ENCODE measurements around the gene CCPG1. TPM values are rescaled to one million over a fixed set of nuclear protein-coding genes. Genes with fewer than 3 reads are reported as not detected.
"Not testable (repeated sequence)": the region's sequence is repeated elsewhere in the genome, so short reads cannot be mapped to it uniquely, and the experiment has no call there.

Gene CCPG1
- polyA plus RNA-seq, 1 experiment = 43.7 TPM

DNA sequence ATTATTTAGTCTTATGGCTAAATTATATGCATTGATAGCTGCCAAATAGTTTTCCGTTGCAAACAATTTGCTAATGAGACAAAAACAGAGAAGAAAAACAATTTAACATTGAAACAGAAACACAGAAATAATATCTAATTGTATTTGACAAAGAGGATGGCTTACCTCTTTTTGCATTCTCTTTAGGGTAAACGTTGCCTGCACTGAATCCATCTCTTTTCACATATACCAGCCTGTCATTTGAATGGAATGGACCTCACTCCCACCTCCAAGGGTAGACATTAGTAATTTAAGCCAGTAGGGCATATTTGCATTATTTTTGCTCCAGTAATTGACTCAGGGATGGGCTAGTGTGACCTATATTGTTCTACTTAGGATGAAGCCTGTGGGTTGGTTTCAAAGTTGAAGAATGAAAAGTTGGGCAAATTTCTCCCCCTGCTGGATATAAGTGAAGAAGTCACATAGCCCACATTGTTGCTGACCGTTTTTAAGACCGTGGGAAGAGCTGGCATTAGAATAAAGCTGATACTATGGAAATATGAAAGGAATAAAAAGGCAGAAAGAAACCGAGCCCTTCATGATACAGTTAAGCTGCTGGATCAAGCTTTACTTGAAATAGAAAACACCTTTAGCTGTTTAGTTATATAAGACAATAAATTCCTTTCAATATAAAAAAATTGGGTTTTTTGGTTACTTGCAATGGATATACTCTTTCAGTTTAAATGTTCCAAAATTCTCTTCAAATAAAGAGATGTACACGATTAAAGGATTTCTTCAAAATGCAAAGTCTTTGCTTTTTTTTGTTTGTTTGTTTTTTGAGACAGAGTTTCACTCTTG, 27.0 kb upstream of the CCPG1 start:
- Histone ChIP-seq H3K4me3 (ENCODE audit: low read depth, low read length) (no peak overlapping the region), H3K9me3 (ENCODE audit: control insufficient read depth, insufficient read depth, low read length) (no peaks in the 10 kb centered on the region; the same call in 1 of the 2 replicates), H3K27ac (ENCODE audit: low read depth, low read length) (no peak overlapping the region), H3K27me3 (ENCODE audit: control insufficient read depth, insufficient read depth, low read length) (no peaks in the 10 kb centered on the region)
- TF ChIP-seq, protein P1, sequence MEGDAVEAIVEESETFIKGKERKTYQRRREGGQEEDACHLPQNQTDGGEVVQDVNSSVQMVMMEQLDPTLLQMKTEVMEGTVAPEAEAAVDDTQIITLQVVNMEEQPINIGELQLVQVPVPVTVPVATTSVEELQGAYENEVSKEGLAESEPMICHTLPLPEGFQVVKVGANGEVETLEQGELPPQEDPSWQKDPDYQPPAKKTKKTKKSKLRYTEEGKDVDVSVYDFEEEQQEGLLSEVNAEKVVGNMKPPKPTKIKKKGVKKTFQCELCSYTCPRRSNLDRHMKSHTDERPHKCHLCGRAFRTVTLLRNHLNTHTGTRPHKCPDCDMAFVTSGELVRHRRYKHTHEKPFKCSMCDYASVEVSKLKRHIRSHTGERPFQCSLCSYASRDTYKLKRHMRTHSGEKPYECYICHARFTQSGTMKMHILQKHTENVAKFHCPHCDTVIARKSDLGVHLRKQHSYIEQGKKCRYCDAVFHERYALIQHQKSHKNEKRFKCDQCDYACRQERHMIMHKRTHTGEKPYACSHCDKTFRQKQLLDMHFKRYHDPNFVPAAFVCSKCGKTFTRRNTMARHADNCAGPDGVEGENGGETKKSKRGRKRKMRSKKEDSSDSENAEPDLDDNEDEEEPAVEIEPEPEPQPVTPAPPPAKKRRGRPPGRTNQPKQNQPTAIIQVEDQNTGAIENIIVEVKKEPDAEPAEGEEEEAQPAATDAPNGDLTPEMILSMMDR (IDR thresholded peaks at IDR 0.05; ENCODE audit: low read depth, low read length) = peak; percentile 75
- POLR2A ChIA-PET = no interaction called here
- CTCF ChIA-PET = interaction anchor here (0.5 to 3.7 kb wide), 53 partner anchors 15 to 762 kb away, joined by 3 to 55 read pairs (median 4); partner anchors contain the start of genes CCPG1, PIERCE2, PIGB and PIGBOS1
- DNase-seq (ENCODE audit: low read depth, low spot score) = peak; percentile 37

DNA sequence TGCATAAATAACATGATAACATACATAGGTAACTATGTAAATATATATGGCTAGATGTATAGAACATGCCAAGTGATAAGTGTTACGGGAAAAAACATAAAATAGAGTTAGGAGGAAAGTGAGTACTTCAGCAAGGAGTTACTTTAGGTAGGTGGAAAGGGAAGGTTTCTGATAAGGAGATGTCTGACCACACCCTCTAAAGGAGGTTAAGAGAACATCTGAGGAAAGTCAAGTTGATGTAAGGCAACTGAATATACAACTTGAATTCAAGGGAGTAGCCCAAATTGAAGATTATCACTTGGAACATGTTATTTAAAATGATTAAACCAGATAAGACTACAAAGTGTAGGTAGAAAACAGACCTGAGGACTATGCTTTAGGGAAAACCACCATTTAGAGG, 13.9 kb upstream of the CCPG1 start:
- CTCF ChIA-PET = interaction anchor here (1.5 kb wide), 1 partner anchor 17 kb away, joined by 8 read pairs; no protein-coding TSS in a partner anchor
- TF ChIP-seq, protein P1 (IDR thresholded peaks at IDR 0.05; ENCODE audit: low read depth, low read length) = no peak
- POLR2A ChIA-PET = no interaction called here
- Histone ChIP-seq H3K27me3 (ENCODE audit: control insufficient read depth, insufficient read depth, low read length) (no peaks in the 10 kb centered on the region), H3K27ac (ENCODE audit: low read depth, low read length) (no peak overlapping the region), H3K9me3 (ENCODE audit: control insufficient read depth, insufficient read depth, low read length) (no peaks in the 10 kb centered on the region), H3K4me3 (ENCODE audit: low read depth, low read length) (no peak overlapping the region)
- no peak for DNase-seq (ENCODE audit: low read depth, low spot score)

DNA sequence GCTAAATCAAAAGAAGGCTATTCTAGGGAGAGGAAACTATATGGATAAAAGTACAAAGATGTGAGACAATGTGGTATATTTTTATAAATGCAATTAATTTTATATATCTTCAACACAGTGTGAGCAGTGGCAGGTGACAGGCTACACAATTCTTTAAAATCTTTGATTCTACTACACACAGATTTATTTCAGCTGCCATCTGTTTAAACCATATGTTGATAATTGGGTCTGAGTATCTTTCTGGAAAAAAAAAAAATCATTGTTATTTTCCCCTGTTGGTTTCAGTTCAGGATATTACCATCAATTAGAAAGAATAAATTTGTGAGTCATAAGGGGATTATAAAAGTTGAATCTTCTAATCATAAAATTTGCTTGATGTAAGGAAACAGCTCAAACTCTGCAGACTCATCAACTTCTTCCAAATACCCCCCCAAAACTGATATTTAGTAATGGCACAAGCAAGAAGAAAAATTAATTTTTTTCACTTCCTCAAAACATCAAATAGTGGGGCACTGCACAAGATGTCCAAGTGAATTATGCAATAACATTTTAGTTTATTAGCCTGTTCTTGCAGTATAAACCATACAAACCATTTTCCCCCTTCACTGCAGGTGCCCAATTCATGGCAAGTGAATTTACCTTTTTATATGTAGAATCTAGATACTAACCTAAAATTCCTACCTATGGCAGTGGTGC, 12.2 kb upstream of the CCPG1 start:
- ChIA-PET CTCF (interaction anchor here (0.6 to 2.1 kb wide), 2 partner anchors 15 to 203 kb away, joined by 3 to 12 read pairs; no protein-coding TSS in a partner anchor), POLR2A (no interaction called here)
- Histone ChIP-seq H3K27ac (ENCODE audit: low read depth, low read length) (no peak overlapping the region), H3K4me3 (ENCODE audit: low read depth, low read length) (no peak overlapping the region), H3K27me3 (ENCODE audit: control insufficient read depth, insufficient read depth, low read length) (no peaks in the 10 kb centered on the region), H3K9me3 (ENCODE audit: control insufficient read depth, insufficient read depth, low read length) (no peaks in the 10 kb centered on the region)
- TF ChIP-seq, protein P1 (IDR thresholded peaks at IDR 0.05; ENCODE audit: low read depth, low read length) = no peak
- DNase-seq (ENCODE audit: low read depth, low spot score) = no peak

DNA sequence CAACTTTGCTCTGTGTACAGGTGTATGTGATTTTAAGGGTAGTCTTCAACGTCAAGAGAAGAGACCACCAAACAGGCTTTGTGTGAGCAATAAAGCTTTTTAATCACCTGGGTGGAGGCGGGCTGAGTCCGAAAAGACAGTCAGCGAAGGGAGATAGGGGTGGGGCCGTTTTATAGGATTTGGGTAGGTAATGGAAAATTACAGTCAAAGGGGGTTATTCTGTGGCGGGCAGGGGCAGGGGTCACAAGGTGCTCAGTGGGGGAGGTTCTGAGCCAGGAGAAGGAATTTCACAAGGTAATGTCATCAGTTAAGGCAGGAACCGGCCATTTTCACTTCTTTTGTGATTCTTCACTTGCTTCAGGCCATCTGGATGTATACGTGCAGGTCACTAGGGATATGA, 9.5 kb upstream of the CCPG1 start:
- H3K27me3 ChIP-seq (ENCODE audit: control insufficient read depth, insufficient read depth, low read length); H3K27ac ChIP-seq (ENCODE audit: low read depth, low read length); POLR2A ChIA-PET; H3K4me3 ChIP-seq (ENCODE audit: low read depth, low read length); H3K9me3 ChIP-seq (ENCODE audit: control insufficient read depth, insufficient read depth, low read length); DNase-seq (ENCODE audit: low read depth, low spot score): not testable (repeated sequence)
- CTCF ChIA-PET = interaction anchor here (1.0 to 1.2 kb wide), 2 partner anchors 9 to 18 kb away, joined by 3 to 4 read pairs; partner anchors contain the start of gene PIERCE2

DNA sequence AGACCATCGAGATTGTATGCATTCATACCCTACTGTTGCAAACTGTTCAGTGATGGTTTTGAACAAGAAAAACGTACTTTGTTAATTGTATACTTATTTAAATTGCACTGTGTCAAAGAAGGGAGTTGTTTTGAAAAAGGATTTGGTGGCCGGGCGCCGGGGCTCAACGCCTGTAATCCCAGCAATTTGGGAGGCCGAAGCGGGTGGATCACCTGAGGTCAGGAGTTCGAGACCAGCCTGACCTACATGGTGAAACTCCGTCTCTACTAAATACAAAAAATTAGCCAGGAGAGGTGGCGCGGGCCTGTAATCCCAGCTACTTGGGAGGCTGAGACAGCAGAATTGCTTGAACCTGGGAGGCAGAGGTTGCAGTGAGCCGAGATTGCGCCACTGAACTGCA, 817 bp upstream of the CCPG1 start:
- not testable (repeated sequence) for H3K9me3 ChIP-seq (ENCODE audit: control insufficient read depth, insufficient read depth, low read length); DNase-seq (ENCODE audit: low read depth, low spot score); H3K27me3 ChIP-seq (ENCODE audit: control insufficient read depth, insufficient read depth, low read length)
- POLR2A ChIA-PET = interaction anchor here (0.6 to 1.7 kb wide), 6 partner anchors 20 to 631 kb away, joined by 3 to 9 read pairs (median 4); partner anchors contain the start of genes PIGB and PIGBOS1
- CTCF ChIA-PET = interaction anchor here (0.6 to 4.4 kb wide), 28 partner anchors 8 to 837 kb away, joined by 3 to 42 read pairs (median 4); no protein-coding TSS in a partner anchor
- Histone ChIP-seq H3K27ac (ENCODE audit: low read depth, low read length) (peak overlapping the region; percentile 75), H3K4me3 (ENCODE audit: low read depth, low read length) (peak overlapping the region; percentile 70)

Measured in AG04450 (cell line).